NCI-H2171 treated with DMSO at 0.1 percent for 48 hours (cell line): ENCODE data around the gene NR6A1.

Source experiments
- DNase-seq: peaks from one replicate; lab custom pipeline; 2025; lab: John Stamatoyannopoulos, UW

NR6A1 gene

GRCh38 chr9:124503713-124504529 lies 267.2 kb downstream of the NR6A1 start:
- DNase-seq: peak; percentile 4

DNA sequence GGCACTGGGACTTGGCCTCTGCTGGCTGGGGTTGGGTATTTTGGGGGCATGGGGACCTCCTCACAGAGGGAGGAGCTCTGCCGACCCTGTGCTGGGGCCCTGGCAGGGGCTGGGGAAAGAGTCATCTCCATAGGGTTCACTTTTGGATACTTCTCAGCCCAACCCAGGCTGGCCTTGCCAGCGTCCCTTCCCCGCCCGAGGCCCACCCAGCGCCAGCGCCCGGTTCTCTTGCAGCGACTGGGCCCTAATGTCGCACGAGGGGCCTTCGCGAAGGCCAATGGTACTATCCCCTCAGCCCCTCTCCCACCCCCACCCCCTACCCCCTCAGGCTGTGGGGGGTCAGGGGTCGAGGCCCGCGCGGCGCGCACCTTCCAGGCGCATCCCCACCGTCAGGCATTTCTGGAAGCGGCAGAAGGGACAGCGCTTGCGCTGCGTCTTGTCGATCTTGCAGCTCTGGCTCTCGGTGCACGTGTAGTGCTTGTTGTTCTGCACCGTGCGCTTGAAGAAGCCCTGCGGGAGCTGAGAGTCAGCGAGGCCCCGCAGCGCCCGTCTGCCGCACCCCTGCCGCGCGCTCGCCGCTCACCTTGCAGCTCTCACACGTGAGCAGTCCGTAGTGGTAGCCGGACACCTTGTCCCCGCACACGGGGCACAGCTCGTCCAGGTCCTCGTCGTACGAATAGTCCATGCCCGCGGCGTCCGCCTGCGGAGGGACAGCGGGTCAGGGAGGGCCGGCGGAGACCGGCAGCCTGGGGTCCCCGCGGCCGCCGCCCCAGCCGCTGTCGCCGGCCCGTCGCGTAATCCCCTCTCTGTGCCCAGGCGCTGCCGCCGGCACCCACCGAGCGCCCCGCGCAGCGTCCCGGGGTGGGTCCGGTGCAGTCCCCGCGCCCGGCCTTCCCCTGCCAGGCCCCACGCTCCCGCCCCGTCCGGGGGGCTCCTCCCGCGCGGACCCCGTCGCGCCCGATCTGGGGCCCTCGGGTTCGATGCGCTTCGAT lies 268.1 kb downstream of the NR6A1 start:
- DNase-seq: no peak

DNA sequence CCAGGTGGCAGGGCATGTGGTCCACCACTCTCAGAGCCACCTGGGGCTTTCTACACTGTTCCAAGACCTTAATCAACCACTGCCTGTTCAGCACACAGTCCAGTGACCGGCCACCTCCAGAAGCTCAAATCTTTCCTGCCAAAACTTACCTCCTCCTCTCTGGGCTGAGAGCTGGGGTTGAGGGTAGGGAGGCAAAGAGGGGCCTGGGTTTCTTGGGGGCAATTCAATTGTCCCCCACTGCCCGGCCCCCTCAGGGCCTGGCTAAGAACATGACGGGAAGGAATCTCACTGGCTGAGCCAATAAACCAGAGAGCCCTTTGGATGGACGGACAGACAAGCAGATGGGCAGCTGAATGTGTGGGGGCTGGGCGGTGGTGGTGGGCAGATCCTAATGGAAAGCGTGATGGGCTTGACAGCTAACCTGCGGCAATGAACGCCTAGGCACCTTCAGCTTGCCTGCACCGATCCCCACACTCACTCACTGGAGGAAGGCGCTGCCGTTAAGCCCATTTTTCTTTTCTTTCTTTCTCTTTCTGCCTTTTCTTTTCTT lies 269.3 kb downstream of the NR6A1 start:
- no peak for DNase-seq

DNA sequence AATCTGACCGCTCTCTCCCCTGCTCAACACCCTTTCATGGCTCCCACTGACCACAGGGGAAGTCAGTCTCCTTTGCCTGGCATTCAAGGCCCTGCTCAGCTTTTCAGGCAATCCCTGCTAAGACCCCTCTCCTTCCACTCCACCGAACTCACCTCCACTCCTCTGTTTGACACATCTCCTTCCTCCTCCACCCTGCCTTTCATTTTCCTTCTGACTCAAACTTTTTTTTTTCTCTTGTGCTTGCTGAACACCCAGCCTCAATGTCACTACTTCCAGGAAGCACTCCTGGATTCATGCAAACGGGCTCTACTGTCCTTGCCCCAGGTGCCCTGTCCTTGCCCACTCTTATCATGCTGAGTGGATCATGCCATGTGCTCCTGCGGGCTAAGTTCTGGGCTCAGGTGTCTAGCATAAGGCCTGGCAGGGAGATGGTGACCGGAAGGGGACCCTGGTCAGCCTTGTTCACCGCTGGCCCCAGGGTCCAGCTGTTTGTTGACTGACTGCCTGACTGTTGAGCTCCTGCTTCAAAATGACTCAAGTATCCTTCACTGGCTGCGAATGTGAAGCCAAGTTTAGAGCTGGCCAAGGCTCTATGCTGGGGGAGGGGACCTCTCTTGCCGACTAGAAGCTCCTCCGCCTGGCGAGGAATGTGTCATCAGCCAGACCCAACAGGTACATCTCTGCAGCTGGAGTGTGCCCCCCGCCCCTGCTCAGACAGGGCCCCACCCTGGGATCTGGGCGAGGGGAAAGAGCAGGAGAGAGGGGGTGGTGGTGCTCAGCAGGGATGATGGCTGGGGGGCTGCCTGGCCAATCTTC lies 270.1 kb downstream of the NR6A1 start:
- no peak for DNase-seq

DNA sequence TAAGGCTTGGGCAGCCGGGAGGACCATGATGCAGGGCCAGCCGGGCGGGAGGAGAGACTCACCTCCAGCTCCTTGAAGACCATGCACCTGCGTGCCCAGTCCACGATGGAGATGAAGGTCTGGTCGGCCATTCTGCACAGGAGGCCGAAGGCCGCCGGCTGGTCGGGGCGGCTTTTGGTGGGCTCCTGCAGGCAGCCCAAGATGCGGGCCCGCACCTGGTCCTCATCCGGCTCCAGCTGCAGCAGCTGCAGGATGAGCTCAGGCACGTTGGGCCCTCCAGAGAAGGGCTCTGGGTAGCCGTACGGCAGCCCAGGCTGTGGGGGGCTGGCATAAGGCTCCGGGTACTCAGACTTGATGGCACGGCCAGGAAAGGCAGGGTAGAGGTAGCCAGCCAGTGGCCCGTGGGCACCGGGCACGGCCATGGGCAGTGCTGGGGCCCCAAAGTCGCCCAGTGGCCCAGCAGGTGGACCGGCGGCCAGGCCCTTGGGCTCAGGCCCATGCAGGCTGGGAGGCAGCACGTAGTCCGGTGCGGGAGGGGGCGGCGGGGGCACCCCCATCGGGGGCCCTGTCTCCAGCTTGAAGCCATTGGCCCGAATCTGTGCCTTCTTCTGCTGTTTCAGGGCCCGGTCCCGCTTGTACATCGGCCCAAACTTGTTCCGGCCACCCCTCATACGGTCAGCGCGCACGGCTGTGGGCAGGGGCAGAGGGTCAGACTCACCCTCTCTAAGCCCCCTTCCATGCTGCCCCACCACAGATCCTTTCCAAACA lies 270.9 kb downstream of the NR6A1 start:
- no peak for DNase-seq

DNA sequence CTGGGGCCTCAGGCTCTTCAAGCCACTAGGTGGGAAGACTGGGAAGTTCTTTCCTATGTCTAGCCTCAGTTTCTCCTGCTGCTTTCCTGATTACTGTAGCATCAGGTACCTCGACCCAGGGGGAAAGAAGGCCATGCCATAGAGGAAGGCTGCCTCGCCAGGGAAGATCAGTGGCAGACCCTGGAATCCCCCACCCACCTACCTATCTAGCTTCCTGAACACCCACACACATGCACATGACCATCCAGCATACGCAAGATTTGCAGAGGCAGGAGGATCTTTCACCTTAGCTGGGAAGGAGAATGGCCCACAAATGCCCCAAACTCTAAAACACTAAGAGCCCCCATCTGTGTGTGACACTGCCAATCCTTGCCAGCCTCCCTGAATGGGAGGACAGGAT lies 271.9 kb downstream of the NR6A1 start:
- DNase-seq: no peak

GRCh38 chr9:124498499-124499146 lies 272.5 kb downstream of the NR6A1 start:
- no peak for DNase-seq

DNA sequence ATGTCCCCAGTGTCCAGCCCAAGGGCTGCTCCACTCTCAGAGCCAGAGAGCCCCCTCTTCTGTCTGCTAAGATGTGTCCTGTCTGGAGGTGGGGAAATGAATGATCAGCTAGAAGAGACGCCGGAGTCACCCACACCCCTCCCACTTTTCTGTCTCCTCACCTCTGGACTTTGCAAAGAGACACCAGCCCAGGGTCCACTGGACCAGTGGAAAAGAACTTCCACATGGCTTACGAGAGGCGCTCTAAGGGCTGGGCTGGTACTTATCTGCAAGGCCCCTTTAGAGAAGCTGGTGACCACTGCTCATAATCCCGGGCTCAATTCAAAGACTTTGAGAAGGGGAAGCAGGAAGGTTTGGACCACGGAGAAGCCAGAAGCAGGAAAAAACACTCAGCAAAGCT lies 273.1 kb downstream of the NR6A1 start:
- DNase-seq: no peak

- DNase-seq: no peak
Measured at GRCh38 chr9:124497441-124497840, 273.7 kb downstream of the NR6A1 start.

GRCh38 chr9:124496463-124496862 lies 274.6 kb downstream of the NR6A1 start:
- no peak for DNase-seq

DNA sequence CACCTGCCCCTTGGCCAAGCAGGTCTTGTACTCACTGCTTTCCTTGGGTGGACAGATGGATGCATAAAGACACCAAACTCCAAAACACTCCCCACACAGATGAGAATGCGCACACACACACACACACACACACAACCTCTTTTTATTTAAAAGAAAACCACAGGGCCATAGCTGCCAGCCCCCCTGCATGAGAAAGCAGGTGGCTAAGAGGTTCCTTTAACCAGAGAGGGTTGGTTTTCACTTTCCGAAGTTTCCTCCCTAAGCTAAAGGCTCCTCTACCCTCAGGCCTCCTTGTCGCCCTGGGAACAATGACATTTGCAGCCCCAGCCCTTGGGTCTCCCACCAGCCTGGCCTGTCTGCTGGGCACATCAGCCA lies 275.0 kb downstream of the NR6A1 start:
- DNase-seq: no peak

DNA sequence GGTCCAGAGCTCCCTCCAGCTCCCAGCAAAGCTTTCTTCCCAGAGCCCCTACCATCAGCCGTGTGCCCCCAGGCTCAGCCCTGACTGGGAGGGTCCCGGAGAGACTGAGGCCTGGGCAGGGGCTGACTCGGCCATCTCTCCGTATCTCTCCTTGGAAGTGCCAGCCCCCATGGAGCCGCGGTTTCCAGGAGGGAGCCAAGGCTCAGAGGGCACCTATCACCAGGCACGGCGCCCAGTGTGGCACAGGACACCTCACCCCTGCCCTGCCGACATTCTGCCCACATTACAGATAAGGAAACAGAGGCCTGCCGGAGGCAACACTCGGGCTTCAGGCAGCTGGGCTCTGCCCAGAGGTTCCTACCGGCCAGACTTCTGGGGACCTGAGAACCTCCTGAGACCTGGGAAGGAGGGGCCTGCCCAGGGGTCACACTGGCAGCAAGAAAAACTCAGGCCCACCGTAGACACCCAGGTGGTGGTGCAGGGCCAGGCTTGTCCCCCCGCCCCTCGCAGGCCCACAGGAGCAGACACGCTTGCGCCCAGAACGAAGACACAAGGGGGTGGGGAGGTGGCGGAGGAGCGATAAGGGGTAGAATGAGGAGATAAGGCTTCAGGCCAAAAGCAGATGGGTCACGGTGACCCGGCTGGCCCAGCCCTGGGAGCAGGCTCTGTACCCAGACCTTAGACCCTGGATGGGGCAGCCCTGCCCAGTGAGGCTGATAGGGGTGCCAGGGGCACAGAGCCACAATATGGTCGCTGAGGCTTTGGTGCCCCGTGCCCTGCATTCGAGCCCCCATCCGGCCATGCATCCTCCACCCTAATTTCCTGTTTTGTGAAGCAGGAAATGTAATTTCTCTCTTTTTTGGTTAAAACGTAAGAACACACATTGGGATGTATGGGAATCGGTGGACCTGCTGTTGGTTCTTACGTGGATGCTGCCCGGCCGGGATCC lies 275.7 kb downstream of the NR6A1 start:
- DNase-seq: no peak

GRCh38 chr9:124493794-124494479 lies 277.2 kb downstream of the NR6A1 start:
- DNase-seq: no peak

GRCh38 chr9:124493218-124493617 lies 277.9 kb downstream of the NR6A1 start:
- DNase-seq: no peak

DNA sequence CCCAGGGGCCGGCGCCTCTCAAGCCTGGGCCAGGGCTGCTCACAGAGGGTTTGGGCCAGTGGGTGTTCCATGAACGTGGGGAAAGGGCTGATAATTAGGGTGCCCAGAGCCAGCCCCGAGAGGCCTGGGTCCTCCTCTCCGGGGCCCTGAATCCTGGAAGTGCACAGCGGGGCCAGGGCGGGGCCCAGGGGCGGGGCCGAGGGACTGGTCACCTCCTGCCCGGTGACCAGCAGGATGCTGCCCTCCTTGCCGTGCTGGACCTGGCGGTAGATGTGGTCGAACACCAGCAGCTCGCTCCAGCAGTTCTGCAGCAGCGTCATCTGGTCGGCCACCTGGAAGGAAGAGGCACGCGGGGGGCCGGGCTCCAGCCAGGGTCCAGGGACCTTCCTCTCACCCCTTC lies 278.3 kb downstream of the NR6A1 start:
- no peak for DNase-seq

DNA sequence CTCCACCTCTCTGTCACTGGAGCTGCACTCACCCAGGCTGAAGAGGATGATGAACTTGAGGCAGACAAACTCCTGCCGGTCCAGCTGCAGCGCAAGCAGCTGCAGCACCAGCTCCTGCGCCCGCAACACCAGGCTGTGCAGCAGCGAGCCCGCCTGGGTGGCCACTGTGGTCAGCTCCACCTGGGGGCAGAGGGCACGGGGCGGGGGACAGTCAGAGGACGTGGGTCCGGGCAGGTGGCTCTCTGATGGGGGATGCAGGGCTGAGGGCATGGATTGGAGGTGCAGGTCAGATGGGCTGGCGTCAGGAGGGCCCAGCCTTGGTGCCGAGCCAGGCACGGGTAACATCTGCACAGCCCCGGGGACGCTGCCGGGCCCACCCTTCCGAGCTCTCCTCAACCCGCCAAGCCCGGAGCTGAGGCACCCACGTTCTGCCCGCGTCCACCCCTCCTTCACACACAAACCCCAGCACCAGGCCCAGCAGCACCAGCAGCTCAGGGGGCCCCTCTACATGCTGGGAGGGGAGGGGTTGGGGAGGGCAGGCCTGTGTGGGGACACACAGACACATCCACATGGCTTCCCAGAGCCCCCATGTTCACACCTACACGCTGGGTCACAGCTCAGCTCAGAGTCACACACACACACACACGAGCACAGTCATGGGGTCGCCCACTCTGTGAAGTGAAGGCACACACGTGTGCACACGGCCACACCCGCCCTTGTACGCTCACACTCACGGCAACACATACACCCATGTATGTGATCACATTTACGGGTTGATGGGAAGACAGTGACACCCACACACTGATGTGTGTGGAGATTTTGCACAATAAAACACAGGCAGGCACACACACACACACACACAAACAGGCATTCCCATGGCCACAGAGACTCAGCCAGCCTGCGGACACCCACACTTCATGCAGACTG lies 279.8 kb downstream of the NR6A1 start:
- no peak for DNase-seq

GRCh38 chr9:124490004-124490403 lies 281.1 kb downstream of the NR6A1 start:
- DNase-seq: no peak

DNA sequence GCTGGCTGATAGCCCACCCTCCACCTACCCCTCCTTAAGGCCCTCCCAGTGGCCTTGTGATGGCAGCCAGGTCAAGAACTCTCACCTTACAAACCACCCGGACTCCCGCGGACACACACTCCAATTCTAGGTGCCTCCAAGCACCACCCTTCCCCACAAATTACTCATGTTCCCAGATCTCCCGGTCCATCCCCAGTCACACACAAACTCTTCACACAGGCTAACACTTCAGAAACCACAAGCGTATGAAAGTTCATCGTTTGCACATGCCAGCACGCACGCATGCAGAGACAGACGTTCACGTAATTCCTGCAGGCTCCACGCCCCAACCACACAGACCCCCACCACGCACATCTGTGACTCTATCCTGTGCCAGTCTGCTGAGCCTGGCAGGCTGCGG lies 281.9 kb downstream of the NR6A1 start:
- DNase-seq: no peak
